GM18526 (cell line): ENCODE data around the gene NDFIP2.

Experiments
- POLR2A ChIP-seq: IDR thresholded peaks from 3 replicates; pipeline ENCODE4 v1.6.1; 2011; ENCODE audit not compliant: insufficient read length; ENCODE audit errors: extremely low read depth

Gene NDFIP2

GRCh38 chr13:79452239-79452913, 28.6 kb upstream of the NDFIP2 start:
- no peak for TF ChIP-seq POLR2A

- TF ChIP-seq POLR2A = no peak
Measured at GRCh38 chr13:79455331-79455730, 25.6 kb upstream of the NDFIP2 start.

- TF ChIP-seq POLR2A = no peak
Measured at GRCh38 chr13:79456051-79456450, 24.9 kb upstream of the NDFIP2 start.

GRCh38 chr13:79456656-79457365, 24.1 kb upstream of the NDFIP2 start:
- TF ChIP-seq POLR2A = no peak

- no peak for TF ChIP-seq POLR2A
Measured at GRCh38 chr13:79457390-79457789, 23.6 kb upstream of the NDFIP2 start.

GRCh38 chr13:79457948-79458347, 23.0 kb upstream of the NDFIP2 start:
- no peak for TF ChIP-seq POLR2A

- TF ChIP-seq POLR2A = no peak
Measured at GRCh38 chr13:79458436-79458835, 22.5 kb upstream of the NDFIP2 start.

- no peak for TF ChIP-seq POLR2A
Measured at GRCh38 chr13:79459906-79460305, 21.0 kb upstream of the NDFIP2 start.

- no peak for TF ChIP-seq POLR2A
Measured at GRCh38 chr13:79462895-79463294, 18.1 kb upstream of the NDFIP2 start.

GRCh38 chr13:79463604-79464003, 17.4 kb upstream of the NDFIP2 start:
- TF ChIP-seq POLR2A = no peak

GRCh38 chr13:79466872-79467271, 14.1 kb upstream of the NDFIP2 start:
- no peak for TF ChIP-seq POLR2A

- TF ChIP-seq POLR2A = no peak
Measured at GRCh38 chr13:79468402-79468801, 12.6 kb upstream of the NDFIP2 start.

GRCh38 chr13:79468819-79469218, 12.1 kb upstream of the NDFIP2 start:
- TF ChIP-seq POLR2A = no peak

- TF ChIP-seq POLR2A = no peak
Measured at GRCh38 chr13:79469608-79470007, 11.3 kb upstream of the NDFIP2 start.

- TF ChIP-seq POLR2A = no peak
Measured at GRCh38 chr13:79470666-79471065, 10.3 kb upstream of the NDFIP2 start.

- no peak for TF ChIP-seq POLR2A
Measured at GRCh38 chr13:79475569-79475968, 5.4 kb upstream of the NDFIP2 start.

- TF ChIP-seq POLR2A = no peak
Measured at GRCh38 chr13:79477968-79478367, 3.0 kb upstream of the NDFIP2 start.

- no peak for TF ChIP-seq POLR2A
Measured at GRCh38 chr13:79479882-79480281, 1.1 kb upstream of the NDFIP2 start.

- no peak for TF ChIP-seq POLR2A
Measured at GRCh38 chr13:79481685-79482052, 714 bp downstream of the NDFIP2 start.
